ENCODE data around the gene STK4. TPM values are rescaled to one million over a fixed set of nuclear protein-coding genes. Genes with fewer than 3 reads are reported as not detected.

Gene STK4
- total RNA-seq, 1 donor from 2014 or later, result 147 TPM

DNA sequence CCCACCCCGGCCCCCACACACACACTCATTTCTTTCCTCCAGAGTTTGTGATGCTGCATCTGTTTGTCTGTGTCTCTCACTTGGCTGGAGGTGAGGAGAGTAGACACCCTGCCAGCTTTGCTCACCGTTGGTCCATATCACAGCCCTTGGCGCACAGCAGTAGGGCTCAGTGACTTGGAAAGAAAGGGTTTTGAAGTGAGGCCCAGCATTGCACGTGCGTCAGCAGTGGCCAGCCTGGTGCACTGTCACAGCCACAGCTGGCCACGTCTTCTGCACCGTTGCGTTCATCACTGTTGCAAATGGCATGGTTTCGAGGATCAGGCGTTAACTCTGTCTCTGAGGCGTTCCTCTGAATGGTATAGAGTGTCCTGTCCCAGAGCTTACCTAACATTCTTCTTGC lies 145.0 kb downstream of the STK4 start:
- H3K36me3 Mint-ChIP-seq (ENCODE audit: low read depth), result no peaks in the 10 kb centered on the region
- no peak overlapping the region for H3K27ac Mint-ChIP-seq
- DNase-seq (ENCODE audit: low spot score), result no peak
- intact Hi-C loops (cut with micrococcal nuclease), result no loop called here
- H3K4me1 Mint-ChIP-seq (ENCODE audit: low read depth), result no peaks in the 10 kb centered on the region
- H3K9me3 Mint-ChIP-seq, result no peaks in the 10 kb centered on the region
- no peak overlapping the region for H3K4me3 Mint-ChIP-seq (ENCODE audit: low read depth)
- peaks cover 8% of the 10 kb centered on the region for H3K27me3 Mint-ChIP-seq (ENCODE audit: low read depth)

DNA sequence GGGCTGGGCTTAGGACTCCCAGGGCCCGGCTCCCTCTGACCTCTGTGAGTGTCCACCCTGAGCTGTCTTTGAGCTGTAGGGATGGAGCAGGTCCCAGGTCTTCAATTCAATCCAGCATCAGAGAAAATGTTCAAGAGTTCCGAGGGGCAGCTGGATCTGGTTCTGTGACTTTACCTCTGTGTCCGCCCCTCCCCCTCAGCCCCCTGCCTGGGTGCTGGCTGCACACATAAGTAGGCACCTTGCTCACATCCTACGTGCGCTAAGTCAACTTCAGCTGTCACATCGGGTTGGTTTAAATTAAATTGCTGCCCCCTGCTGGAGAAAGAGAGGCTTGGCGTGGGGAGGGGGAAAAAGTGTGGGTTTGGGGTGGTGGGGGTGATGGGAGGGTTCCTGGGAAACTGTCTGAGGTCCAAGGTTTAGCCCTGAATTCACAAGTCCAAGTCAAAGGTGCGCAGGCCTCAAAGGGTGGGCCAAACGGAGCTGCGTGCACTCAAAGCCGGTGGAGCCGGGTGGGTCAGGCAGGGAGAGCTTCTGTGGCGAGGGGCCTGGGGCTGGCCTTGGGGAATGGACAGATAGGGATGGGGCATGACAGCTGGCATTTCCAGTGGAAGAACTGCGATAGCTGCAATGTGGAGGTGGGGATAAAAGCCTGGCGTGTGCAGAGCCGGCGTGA lies 145.6 kb downstream of the STK4 start:
- Mint-ChIP-seq H3K27me3 (ENCODE audit: low read depth) (peaks cover 6% of the 10 kb centered on the region), H3K4me1 (ENCODE audit: low read depth) (no peaks in the 10 kb centered on the region), H3K4me3 (ENCODE audit: low read depth) (no peak overlapping the region), H3K36me3 (ENCODE audit: low read depth) (no peaks in the 10 kb centered on the region), H3K9me3 (no peaks in the 10 kb centered on the region), H3K27ac (no peak overlapping the region)
- DNase-seq (ENCODE audit: low spot score), result no peak
- intact Hi-C loops (cut with micrococcal nuclease), result no loop called here

DNA sequence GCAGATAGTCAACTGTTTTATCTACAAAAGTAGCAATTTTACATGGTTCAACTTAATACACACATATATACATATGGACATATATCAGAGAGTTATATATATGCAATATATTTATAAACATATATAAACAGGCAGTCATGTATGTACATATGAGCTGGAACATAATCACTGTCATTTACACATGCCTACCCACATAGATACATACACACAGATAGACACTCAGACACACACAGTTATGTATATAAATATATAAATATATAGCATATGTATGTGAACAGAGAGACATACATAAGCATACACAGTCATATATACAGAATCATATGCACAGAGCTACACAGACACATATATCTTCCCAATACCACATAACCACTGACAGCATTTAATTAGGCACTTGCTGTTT lies 146.4 kb downstream of the STK4 start:
- DNase-seq (ENCODE audit: low spot score), result no peak
- Mint-ChIP-seq H3K4me3 (ENCODE audit: low read depth) (no peak overlapping the region), H3K4me1 (ENCODE audit: low read depth) (no peaks in the 10 kb centered on the region), H3K9me3 (no peaks in the 10 kb centered on the region), H3K36me3 (ENCODE audit: low read depth) (no peaks in the 10 kb centered on the region), H3K27ac (no peak overlapping the region), H3K27me3 (ENCODE audit: low read depth) (peaks cover 7% of the 10 kb centered on the region)
- intact Hi-C loops (cut with micrococcal nuclease), result no loop called here

DNA sequence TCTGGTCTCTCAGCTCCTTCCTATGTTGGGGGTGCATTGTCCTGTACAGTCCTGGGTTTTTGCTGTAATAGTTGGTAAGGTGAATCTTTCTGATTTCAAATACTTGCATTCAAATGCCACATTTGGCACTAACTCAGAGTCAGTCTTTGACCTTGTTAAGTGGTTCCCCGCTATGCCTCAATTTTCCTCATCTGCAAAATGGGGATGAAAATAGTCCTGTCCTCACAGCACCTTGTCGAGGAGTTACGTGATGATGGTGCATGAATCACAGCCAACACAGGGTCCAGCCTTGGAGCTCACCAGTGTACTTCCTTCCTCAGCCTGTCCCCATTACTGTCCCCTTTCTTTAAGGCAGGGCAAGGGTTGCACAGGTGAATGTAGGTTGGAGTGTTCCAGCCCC lies 147.6 kb downstream of the STK4 start:
- intact Hi-C loops (cut with micrococcal nuclease), result no loop called here
- no peaks in the 10 kb centered on the region for H3K36me3 Mint-ChIP-seq (ENCODE audit: low read depth)
- DNase-seq (ENCODE audit: low spot score), result no peak
- no peak overlapping the region for H3K4me3 Mint-ChIP-seq (ENCODE audit: low read depth)
- peaks cover 7% of the 10 kb centered on the region for H3K27me3 Mint-ChIP-seq (ENCODE audit: low read depth)
- H3K4me1 Mint-ChIP-seq (ENCODE audit: low read depth), result no peaks in the 10 kb centered on the region
- no peak overlapping the region for H3K27ac Mint-ChIP-seq
- no peaks in the 10 kb centered on the region for H3K9me3 Mint-ChIP-seq

DNA sequence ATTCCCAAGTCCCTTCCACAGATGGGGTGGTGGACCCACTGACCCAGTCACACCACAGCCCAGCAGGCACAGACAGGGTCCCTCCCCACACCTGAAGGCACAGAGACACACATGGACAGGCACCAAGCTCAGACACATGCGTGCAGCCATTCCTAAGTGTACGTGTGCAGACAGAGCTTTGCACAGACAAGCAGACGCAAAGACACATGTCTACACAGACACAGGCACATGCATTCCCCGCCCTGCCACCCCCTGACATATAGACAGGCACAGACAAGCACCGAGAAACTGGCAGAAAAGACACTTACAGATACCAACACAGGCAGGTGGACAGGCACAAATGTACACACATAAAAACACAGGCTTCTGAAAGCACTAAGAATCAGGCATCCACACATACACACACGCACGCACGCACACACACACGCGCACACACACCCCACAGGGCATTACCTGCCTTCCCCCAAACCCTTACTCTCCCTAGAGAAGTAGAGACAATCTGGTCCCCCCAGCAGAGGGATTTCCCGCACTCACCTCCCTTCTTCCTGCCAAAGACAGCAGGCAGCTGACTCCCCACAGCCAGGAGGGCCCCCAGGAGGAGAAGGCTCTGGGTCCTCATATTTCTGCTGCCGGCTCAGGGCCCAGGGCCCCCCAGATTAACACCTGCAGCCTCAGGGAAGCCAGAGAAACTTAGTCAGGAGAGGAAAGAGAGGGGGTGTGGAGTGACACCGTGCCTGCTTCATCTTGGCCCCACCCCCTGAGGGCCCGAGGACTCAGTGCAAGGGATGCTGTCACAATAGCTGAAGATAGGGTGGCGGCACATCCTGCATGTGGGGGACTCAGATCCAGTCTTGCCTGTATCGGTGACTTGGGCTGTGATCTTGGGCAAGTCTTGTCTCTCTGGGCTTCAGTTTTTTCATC lies 148.4 kb downstream of the STK4 start, which contains the start of gene WFDC5:
WFDC5 (minus strand) TSS at position 710 of the 921 bp plus-strand sequence; CDS start at position 619, 91 bp downstream.
- no peak for DNase-seq (ENCODE audit: low spot score)
- Mint-ChIP-seq H3K4me1 (ENCODE audit: low read depth) (no peaks in the 10 kb centered on the region), H3K36me3 (ENCODE audit: low read depth) (no peaks in the 10 kb centered on the region), H3K27ac (no peak within 1 kb of the TSS), H3K4me3 (ENCODE audit: low read depth) (no peak within 1 kb of the TSS), H3K27me3 (ENCODE audit: low read depth) (peaks cover 11% of the 10 kb centered on the region), H3K9me3 (no peaks in the 10 kb centered on the region)
- intact Hi-C loops (cut with micrococcal nuclease), result no loop called here

DNA sequence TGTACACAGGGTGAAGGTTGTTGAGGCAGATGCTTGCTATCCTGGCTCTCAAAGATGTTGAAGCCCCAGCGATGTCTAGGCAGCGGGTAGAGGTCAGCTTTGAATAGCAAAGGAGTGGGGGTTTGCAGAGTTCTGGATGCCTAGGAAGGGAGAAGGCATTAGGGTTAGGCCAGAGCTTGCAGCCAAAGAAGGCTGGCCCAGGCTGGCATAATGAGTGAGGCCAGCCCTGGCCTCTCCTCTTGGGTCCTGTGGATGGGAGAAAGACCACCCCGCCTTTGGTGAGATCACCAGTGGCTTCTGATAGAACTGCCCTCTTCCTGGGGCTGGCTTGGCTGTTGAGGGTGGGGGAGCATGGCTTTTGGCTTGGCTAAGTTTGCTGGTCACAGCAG lies 149.1 kb downstream of the STK4 start:
- H3K36me3 Mint-ChIP-seq (ENCODE audit: low read depth), result no peaks in the 10 kb centered on the region
- intact Hi-C loops (cut with micrococcal nuclease), result no loop called here
- H3K27ac Mint-ChIP-seq, result no peak overlapping the region
- no peak overlapping the region for H3K4me3 Mint-ChIP-seq (ENCODE audit: low read depth)
- no peaks in the 10 kb centered on the region for H3K4me1 Mint-ChIP-seq (ENCODE audit: low read depth)
- DNase-seq (ENCODE audit: low spot score), result no peak
- no peaks in the 10 kb centered on the region for H3K9me3 Mint-ChIP-seq
- H3K27me3 Mint-ChIP-seq (ENCODE audit: low read depth), result peaks cover 14% of the 10 kb centered on the region

DNA sequence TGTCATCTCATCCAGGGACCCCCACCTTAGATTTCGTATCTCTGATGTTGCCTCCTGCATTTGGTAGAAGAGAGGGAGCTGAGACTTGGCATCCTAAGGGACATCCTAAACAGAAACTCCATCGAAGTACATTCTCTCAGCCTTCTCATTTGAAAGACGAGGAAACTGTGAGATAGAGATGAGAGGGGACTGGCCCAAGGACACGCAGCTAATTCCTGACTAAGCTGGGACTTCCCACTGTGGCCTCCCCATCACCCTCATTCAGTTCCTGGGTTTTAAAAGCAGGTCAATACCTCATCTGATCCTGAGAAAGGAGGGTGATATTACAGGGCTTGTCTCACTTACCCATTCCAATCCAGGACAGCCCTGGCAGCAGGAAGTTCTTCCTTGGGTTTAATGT lies 149.5 kb downstream of the STK4 start:
- peaks cover 17% of the 10 kb centered on the region for H3K27me3 Mint-ChIP-seq (ENCODE audit: low read depth)

DNA sequence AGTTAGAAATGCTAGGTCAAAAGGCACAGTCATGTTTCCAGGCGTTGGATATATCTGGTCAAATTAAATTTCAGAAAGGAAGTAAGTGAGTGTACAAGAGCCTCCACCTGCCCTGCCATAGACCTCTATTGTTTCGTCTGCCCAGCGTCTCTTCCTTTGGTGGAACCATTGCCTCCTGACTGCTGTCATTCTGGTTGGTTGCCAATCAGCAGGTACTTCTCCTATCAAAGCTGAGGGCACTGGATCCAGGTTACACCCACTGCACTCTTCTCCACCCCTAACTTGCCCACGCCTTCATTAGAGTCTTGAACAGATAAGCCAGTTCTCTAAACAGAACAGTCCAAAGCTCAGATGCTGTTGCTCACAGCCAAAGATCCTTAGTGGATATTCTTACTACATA lies 151.3 kb downstream of the STK4 start:
- Mint-ChIP-seq H3K27me3 (ENCODE audit: low read depth) (peaks cover 24% of the 10 kb centered on the region), H3K4me3 (ENCODE audit: low read depth) (no peak overlapping the region), H3K27ac (no peak overlapping the region), H3K36me3 (ENCODE audit: low read depth) (no peaks in the 10 kb centered on the region), H3K4me1 (ENCODE audit: low read depth) (no peaks in the 10 kb centered on the region), H3K9me3 (no peaks in the 10 kb centered on the region)
- no peak for DNase-seq (ENCODE audit: low spot score)
- intact Hi-C loops (cut with micrococcal nuclease), result no loop called here

More for the DNA sequence above, 149.5 kb downstream of the STK4 start:
- no peaks in the 10 kb centered on the region for H3K36me3 Mint-ChIP-seq (ENCODE audit: low read depth)
- no peak for DNase-seq (ENCODE audit: low spot score)
- no peaks in the 10 kb centered on the region for H3K4me1 Mint-ChIP-seq (ENCODE audit: low read depth)
- no peaks in the 10 kb centered on the region for H3K9me3 Mint-ChIP-seq
- intact Hi-C loops (cut with micrococcal nuclease), result no loop called here
- no peak overlapping the region for H3K27ac Mint-ChIP-seq
- H3K4me3 Mint-ChIP-seq (ENCODE audit: low read depth), result no peak overlapping the region

DNA sequence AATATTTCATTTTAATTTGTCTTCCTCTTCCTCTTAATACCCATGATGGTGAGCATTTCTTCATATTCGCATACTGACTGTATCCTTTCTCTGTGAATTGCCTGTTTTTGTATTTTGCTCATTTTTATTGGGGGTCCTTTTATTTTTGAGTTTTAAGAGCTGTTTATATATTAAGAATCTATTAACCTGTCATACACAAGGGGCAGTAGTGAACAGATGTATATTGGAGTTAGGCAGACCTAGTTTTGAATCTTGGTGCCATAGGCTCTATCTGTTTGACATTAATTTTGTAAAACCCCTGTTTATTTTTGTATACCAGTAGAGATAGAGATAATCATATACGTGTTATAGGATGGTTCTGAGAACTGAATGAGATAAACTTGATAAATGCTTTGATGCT lies 151.7 kb downstream of the STK4 start:
- no peak overlapping the region for H3K27ac Mint-ChIP-seq
- no peaks in the 10 kb centered on the region for H3K36me3 Mint-ChIP-seq (ENCODE audit: low read depth)
- H3K9me3 Mint-ChIP-seq, result no peaks in the 10 kb centered on the region
- no peak for DNase-seq (ENCODE audit: low spot score)
- peaks cover 24% of the 10 kb centered on the region for H3K27me3 Mint-ChIP-seq (ENCODE audit: low read depth)
- H3K4me3 Mint-ChIP-seq (ENCODE audit: low read depth), result no peak overlapping the region
- no peaks in the 10 kb centered on the region for H3K4me1 Mint-ChIP-seq (ENCODE audit: low read depth)
- intact Hi-C loops (cut with micrococcal nuclease), result no loop called here

DNA sequence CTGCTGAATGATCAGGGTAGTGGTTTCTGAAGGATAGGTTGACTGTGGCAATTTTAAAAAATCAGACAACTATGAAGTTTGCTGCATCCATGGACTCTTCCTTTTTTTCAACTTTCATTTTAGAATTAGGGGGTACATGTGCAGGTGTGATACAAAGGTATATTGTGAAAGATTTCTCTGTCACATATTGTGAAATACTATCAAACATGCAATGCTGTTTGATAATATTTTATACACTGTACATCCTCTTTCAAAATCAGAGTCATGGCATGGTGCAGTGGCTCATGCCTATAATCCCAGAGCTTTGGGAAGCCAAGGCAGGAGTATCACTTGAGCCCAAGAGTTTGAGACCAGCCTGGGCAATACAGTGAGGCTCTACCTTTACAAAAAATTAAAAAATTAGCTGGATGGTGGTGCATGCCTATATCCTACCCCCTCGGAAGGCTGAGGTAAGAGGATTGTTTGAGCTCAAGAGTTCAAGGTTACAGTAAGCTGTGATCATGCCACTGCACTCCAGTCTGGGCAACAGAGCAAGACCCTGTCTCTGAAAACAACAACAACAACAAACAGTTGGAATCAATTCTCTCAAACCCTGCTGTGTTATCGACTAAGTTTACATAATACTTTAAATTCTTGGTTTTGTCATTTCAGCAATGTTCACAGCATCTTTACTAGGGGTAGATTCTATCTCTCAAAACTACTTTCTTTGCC lies 153.4 kb downstream of the STK4 start:
- H3K36me3 Mint-ChIP-seq (ENCODE audit: low read depth), result no peaks in the 10 kb centered on the region
- H3K27me3 Mint-ChIP-seq (ENCODE audit: low read depth), result peaks cover 30% of the 10 kb centered on the region
- H3K27ac Mint-ChIP-seq, result no peak overlapping the region
- H3K9me3 Mint-ChIP-seq, result no peaks in the 10 kb centered on the region
- H3K4me3 Mint-ChIP-seq (ENCODE audit: low read depth), result no peak overlapping the region
- no peaks in the 10 kb centered on the region for H3K4me1 Mint-ChIP-seq (ENCODE audit: low read depth)
- intact Hi-C loops (cut with micrococcal nuclease), result no loop called here
- DNase-seq (ENCODE audit: low spot score), result no peak

DNA sequence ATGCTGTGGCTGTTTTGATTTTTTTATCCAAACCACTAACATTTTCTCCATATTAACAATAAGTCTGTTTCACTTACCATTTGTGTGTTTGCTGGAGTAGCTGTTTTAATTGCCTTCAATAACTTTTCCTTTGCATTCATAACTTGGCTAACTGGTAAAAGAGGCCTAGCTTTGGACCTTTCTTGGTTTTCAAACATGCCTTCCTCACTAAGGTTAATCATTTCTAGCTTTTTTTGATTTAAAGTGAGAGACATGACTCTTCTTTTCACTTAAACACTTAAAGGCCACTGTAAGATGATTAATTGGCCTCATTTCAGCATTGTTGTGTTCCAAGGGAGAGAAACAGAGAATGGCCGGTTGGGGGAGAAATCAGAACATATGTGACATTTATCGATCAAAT lies 155.1 kb downstream of the STK4 start:
- intact Hi-C loops (cut with micrococcal nuclease), result no loop called here
- H3K27ac Mint-ChIP-seq, result no peak overlapping the region
- no peak for DNase-seq (ENCODE audit: low spot score)
- H3K4me3 Mint-ChIP-seq (ENCODE audit: low read depth), result no peak overlapping the region
- no peaks in the 10 kb centered on the region for H3K4me1 Mint-ChIP-seq (ENCODE audit: low read depth)
- H3K36me3 Mint-ChIP-seq (ENCODE audit: low read depth), result no peaks in the 10 kb centered on the region
- no peaks in the 10 kb centered on the region for H3K9me3 Mint-ChIP-seq
- H3K27me3 Mint-ChIP-seq (ENCODE audit: low read depth), result peaks cover 33% of the 10 kb centered on the region

DNA sequence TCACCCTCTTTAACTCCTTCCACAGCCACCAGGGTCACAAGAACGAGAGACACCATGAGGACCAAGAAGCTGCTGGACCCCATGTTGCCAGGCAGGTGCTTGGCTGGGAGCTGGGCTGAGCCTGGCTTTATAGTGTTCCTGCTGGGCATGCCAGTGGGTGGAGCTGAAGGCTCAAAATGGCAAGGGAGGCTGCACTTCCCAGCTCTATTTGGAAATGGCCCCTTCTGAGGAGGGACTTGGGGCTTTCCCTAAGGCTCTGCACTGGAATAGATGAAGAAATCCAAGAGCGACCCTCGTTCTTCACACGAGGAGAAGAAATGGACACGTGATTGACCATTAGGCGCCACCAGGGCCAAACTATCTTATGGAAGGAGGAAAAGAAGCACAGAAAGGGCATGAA lies 158.1 kb downstream of the STK4 start, which contains the start of gene WFDC12:
WFDC12 (minus strand) TSS at position 101 of the 400 bp plus-strand sequence; CDS start at position 83, 18 bp downstream.
- H3K27ac Mint-ChIP-seq, result no peak within 1 kb of the TSS
- H3K4me3 Mint-ChIP-seq (ENCODE audit: low read depth), result no peak within 1 kb of the TSS
- H3K9me3 Mint-ChIP-seq, result no peaks in the 10 kb centered on the region
- H3K4me1 Mint-ChIP-seq (ENCODE audit: low read depth), result no peaks in the 10 kb centered on the region
- no peaks in the 10 kb centered on the region for H3K36me3 Mint-ChIP-seq (ENCODE audit: low read depth)
- peaks cover 40% of the 10 kb centered on the region for H3K27me3 Mint-ChIP-seq (ENCODE audit: low read depth)
- intact Hi-C loops (cut with micrococcal nuclease), result no loop called here
- no peak for DNase-seq (ENCODE audit: low spot score)

DNA sequence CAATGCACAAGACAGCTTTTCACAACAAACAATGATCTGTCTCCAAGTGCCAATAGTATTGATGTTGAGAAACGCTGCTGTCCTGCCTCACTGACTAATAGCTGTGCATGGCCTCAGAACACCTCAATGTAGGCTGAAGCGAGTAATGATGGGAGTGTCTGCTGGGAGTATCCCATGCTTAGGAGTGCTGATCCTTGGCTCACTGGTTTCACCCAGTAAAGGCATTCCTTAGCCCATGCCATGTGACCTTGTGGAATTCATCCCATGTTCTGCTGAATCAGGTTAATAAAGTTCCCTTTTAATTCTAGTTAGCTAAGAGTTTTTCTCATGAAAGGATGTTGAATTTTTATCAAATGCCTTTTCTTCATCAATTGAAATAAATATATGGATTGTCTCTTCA lies 161.8 kb downstream of the STK4 start:
- H3K27ac Mint-ChIP-seq, result no peak overlapping the region

More for the DNA sequence above, 161.8 kb downstream of the STK4 start:
- Mint-ChIP-seq H3K9me3 (no peaks in the 10 kb centered on the region), H3K36me3 (ENCODE audit: low read depth) (no peaks in the 10 kb centered on the region), H3K27me3 (ENCODE audit: low read depth) (peaks cover 42% of the 10 kb centered on the region), H3K4me1 (ENCODE audit: low read depth) (no peaks in the 10 kb centered on the region), H3K4me3 (ENCODE audit: low read depth) (no peak overlapping the region)
- no peak for DNase-seq (ENCODE audit: low spot score)
- intact Hi-C loops (cut with micrococcal nuclease), result no loop called here
